Upper lobe of right lung (tissue), 1 donor: Measurements from ENCODE around the gene PTPRF. TPM values are rescaled to one million over a fixed set of nuclear protein-coding genes. Genes with fewer than 3 reads are reported as not detected.

ENCODE experiments used
- ATAC-seq: fragments of 200-7000 bp; cut with Tn5 transposase; one replicate; pipeline ENCODE4 v1.9.1; 2020; ENCODE audit warnings: mild to moderate bottlenecking, moderate library complexity
- DNase-seq: peaks from one replicate; pipeline ENCODE4 v3.0.0-alpha.2; 2020
- H3K27ac ChIP-seq: fragments of 200-600 bp; one replicate; pipeline ENCODE4 v1.8.0; 2022
- H3K27me3 ChIP-seq: fragments of 200-600 bp; one replicate; pipeline ENCODE4 v1.8.0; 2022; ENCODE audit warnings: mild to moderate bottlenecking
- H3K36me3 ChIP-seq: fragments of 200-600 bp; one replicate; pipeline ENCODE4 v1.8.0; 2022
- H3K4me1 ChIP-seq: fragments of 200-600 bp; one replicate; pipeline ENCODE4 v1.8.0; 2022
- H3K4me3 ChIP-seq: fragments of 200-600 bp; one replicate; pipeline ENCODE4 v1.8.0; 2022; ENCODE audit warnings: mild to moderate bottlenecking
- H3K9me3 ChIP-seq: fragments of 200-600 bp; one replicate; pipeline ENCODE4 v1.8.0; 2022
- intact Hi-C: fragments of 100-400 bp; cut with DNase I; formaldehyde crosslinking; loops from one replicate; pipeline ENCODE4 v1.11.0; 2022
- total RNA-seq: library from RNA; stranded (reverse); fragmentation: NEBNext Ultra II Directional; extraction: Animal tissue kit (Norgen Biotek cat#: 25700); gene quantifications from one replicate; pipeline ENCODE4 v1.2.1, GENCODE V29; 2021
- TF ChIP-seq, protein P1 (sequence below): fragments of 200-600 bp; IDR thresholded peaks from one replicate; pipeline ENCODE4 v1.8.0; 2022; ENCODE audit warnings: antibody characterized with exemption
- donor health status: DM: no; HTN: yes; CAD: no; lungs with severe emphysema.

Gene PTPRF
- total RNA-seq, 1 donor from 2014 or later, result 199 TPM

DNA sequence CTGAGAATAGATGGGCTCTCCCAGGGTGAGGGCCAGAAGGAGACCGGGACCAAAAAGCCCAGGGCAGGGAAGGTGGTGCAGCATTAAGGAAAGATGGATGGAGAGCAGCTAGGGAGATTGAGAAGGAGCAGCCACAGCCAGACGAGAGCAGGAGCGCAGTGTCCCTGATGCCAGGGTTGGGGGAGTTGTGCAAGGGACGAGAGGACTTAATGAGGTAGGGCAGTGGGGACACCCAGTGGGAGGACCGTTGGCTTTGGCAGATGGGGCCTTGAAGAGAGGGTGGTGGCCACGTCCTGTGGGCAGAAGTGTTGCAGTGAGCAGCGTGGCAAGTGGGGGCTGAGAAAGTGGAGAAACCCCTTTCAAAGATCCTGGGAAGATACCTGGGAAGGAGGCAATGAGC is 81.3 kb downstream of the PTPRF start:
- Histone ChIP-seq H3K27me3 (no peaks in the 10 kb centered on the region), H3K4me3 (no peak overlapping the region), H3K27ac (no peak overlapping the region), H3K9me3 (no peaks in the 10 kb centered on the region), H3K4me1 (no peaks in the 10 kb centered on the region), H3K36me3 (peaks cover 27% of the 10 kb centered on the region)
- TF ChIP-seq, protein P1, sequence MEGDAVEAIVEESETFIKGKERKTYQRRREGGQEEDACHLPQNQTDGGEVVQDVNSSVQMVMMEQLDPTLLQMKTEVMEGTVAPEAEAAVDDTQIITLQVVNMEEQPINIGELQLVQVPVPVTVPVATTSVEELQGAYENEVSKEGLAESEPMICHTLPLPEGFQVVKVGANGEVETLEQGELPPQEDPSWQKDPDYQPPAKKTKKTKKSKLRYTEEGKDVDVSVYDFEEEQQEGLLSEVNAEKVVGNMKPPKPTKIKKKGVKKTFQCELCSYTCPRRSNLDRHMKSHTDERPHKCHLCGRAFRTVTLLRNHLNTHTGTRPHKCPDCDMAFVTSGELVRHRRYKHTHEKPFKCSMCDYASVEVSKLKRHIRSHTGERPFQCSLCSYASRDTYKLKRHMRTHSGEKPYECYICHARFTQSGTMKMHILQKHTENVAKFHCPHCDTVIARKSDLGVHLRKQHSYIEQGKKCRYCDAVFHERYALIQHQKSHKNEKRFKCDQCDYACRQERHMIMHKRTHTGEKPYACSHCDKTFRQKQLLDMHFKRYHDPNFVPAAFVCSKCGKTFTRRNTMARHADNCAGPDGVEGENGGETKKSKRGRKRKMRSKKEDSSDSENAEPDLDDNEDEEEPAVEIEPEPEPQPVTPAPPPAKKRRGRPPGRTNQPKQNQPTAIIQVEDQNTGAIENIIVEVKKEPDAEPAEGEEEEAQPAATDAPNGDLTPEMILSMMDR, result no peak
- intact Hi-C loops, result no loop called here
- DNase-seq, result no peak
- no peak for ATAC-seq

GRCh38 chr1:43612406-43612805 is 81.7 kb downstream of the PTPRF start:
- peaks cover 24% of the 10 kb centered on the region for H3K36me3 ChIP-seq
- intact Hi-C loops, result no loop called here
- DNase-seq, result no peak

GRCh38 chr1:43613075-43613942 is 82.6 kb downstream of the PTPRF start:
- DNase-seq (no peak), ATAC-seq (no peak)
- Histone ChIP-seq H3K27me3 (no peaks in the 10 kb centered on the region), H3K4me3 (no peak overlapping the region), H3K27ac (no peak overlapping the region), H3K4me1 (no peaks in the 10 kb centered on the region), H3K36me3 (peaks cover 22% of the 10 kb centered on the region), H3K9me3 (no peaks in the 10 kb centered on the region)
- TF ChIP-seq, protein P1, result no peak
- intact Hi-C loops, result no loop called here

More at GRCh38 chr1:43612406-43612805, 81.7 kb downstream of the PTPRF start:
- Histone ChIP-seq H3K4me1 (no peaks in the 10 kb centered on the region), H3K9me3 (no peaks in the 10 kb centered on the region), H3K4me3 (no peak overlapping the region), H3K27me3 (no peaks in the 10 kb centered on the region), H3K27ac (no peak overlapping the region)
- TF ChIP-seq, protein P1, result no peak
- no peak for ATAC-seq

- TF ChIP-seq, protein P1, result no peak
- intact Hi-C loops, result no loop called here
- Histone ChIP-seq H3K36me3 (peaks cover 15% of the 10 kb centered on the region), H3K4me1 (no peaks in the 10 kb centered on the region), H3K27me3 (no peaks in the 10 kb centered on the region), H3K27ac (no peak overlapping the region), H3K4me3 (no peak overlapping the region), H3K9me3 (no peaks in the 10 kb centered on the region)
- ATAC-seq (no peak), DNase-seq (no peak)
Observed at GRCh38 chr1:43614211-43614610, 83.5 kb downstream of the PTPRF start.

- no peaks in the 10 kb centered on the region for H3K9me3 ChIP-seq
- TF ChIP-seq, protein P1, result no peak
- intact Hi-C loops, result no loop called here
- H3K27ac ChIP-seq, result no peak overlapping the region
- peaks cover 9% of the 10 kb centered on the region for H3K36me3 ChIP-seq
- DNase-seq, result no peak
- H3K4me1 ChIP-seq, result no peaks in the 10 kb centered on the region
- H3K27me3 ChIP-seq, result no peaks in the 10 kb centered on the region
- no peak for ATAC-seq
- no peak overlapping the region for H3K4me3 ChIP-seq
Observed at GRCh38 chr1:43614891-43615290, 84.2 kb downstream of the PTPRF start.
